Bronchial epithelial cell (primary cell): Measurements from ENCODE around the gene NHP2. TPM values are rescaled to one million over a fixed set of nuclear protein-coding genes. Genes with fewer than 3 reads are reported as not detected.
A peak's percentile ranks its signal among the peaks of the same experiment; 100 is the strongest.

Experiments
- DNase-seq: peaks from one replicate; pipeline ENCODE4 v3.0.0-alpha.2; 2010; ENCODE audit warnings: low read depth
- FAIRE-seq: peaks from 2 replicates; lab custom pipeline; 2011; peaks lifted over from hg19 to GRCh38; lab: Jason Lieb, UNC
- H3K27me3 ChIP-seq: 2 replicates; pipeline ENCODE4 v1.5.1; 2011; ENCODE audit warnings: low read length; ENCODE audit not compliant: control insufficient read depth, insufficient read depth
- H3K36me3 ChIP-seq: 2 replicates; pipeline ENCODE4 v1.5.1; 2011; ENCODE audit warnings: low read length; ENCODE audit not compliant: control insufficient read depth, insufficient read depth
- H3K4me3 ChIP-seq: 2 replicates; pipeline ENCODE4 v1.5.1; 2011; ENCODE audit warnings: mild to moderate bottlenecking, low read depth, low read length, control low read depth
- CTCF ChIP-seq: IDR thresholded peaks from 2 replicates; pipeline ENCODE4 v1.5.1; 2011; ENCODE audit warnings: mild to moderate bottlenecking, moderate library complexity, low read length, control low read depth, inconsistent platforms; ENCODE audit not compliant: insufficient read depth, severe bottlenecking
- total RNA-seq: library from RNA; depleted of rRNA; stranded (reverse); fragments of >200 nt; gene quantifications from 2 replicates; pipeline ENCODE4 v1.2.1, GENCODE V29; 2014

The NHP2 gene
- total RNA-seq, 1 donor from 2014 or later = 161 TPM

GRCh38 chr5:178121391-178122276 lies 32.1 kb downstream of the NHP2 start:
- H3K36me3 ChIP-seq = no peaks in the 10 kb centered on the region
- DNase-seq = no peak
- FAIRE-seq = no peak
- H3K27me3 ChIP-seq = no peaks in the 10 kb centered on the region
- no peak for TF ChIP-seq CTCF
- H3K4me3 ChIP-seq = no peak overlapping the region

DNA sequence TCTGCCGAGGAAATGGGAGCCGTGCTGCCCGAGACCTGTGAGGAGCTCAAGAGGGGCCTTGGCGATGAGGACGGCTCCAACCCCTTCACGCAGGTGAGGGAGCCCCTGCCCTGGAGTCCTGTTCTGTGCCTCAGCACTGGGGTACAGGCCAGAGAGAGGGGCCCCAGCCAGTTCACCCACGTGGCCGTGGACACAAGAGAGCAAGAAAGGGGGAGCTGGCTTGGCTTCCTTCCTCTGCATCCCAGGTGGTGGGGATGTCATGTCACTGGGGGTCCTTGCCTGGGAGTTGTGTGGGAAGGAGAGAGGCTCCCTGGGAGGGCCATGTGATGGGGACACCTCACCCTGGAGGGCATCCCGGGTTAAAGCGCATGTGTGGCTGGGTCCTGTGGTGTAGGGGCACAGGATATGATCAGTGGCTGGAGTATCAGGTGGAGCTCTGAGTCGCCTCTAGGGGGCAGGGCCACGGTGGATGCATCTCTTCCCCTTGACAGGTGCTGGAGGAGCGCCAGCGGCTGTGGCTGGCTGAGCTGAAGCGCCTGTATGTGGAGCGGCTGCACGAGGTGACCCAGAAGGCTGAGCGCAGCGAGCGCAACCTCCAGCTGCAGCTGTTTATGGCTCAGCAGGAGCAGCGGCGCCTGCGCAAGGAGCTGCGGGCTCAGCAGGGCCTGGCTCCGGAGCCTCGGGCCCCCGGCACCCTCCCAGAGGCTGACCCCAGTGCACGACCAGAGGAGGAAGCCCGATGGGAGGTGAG lies 32.9 kb downstream of the NHP2 start:
- DNase-seq (peak; percentile 50), FAIRE-seq (peak; percentile 47)
- no peak overlapping the region for H3K4me3 ChIP-seq

GRCh38 chr5:178119915-178120606 lies 33.6 kb downstream of the NHP2 start:
- DNase-seq (no peak), FAIRE-seq (no peak)
- Histone ChIP-seq H3K4me3 (no peak overlapping the region), H3K36me3 (no peaks in the 10 kb centered on the region), H3K27me3 (peaks cover 3% of the 10 kb centered on the region)
- TF ChIP-seq CTCF = no peak

More for the DNA sequence above, 32.9 kb downstream of the NHP2 start:
- no peaks in the 10 kb centered on the region for H3K36me3 ChIP-seq
- peak; percentile 80 for TF ChIP-seq CTCF
- H3K27me3 ChIP-seq = peaks cover 3% of the 10 kb centered on the region

- DNase-seq (no peak), FAIRE-seq (no peak)
- Histone ChIP-seq H3K36me3 (no peaks in the 10 kb centered on the region), H3K27me3 (peaks cover 3% of the 10 kb centered on the region), H3K4me3 (no peak overlapping the region)
- TF ChIP-seq CTCF = no peak
Measured at GRCh38 chr5:178117923-178118701, 35.6 kb downstream of the NHP2 start.
